Caco-2 (cell line): ENCODE data around the gene WDR1. TPM values are rescaled to one million over a fixed set of nuclear protein-coding genes. Genes with fewer than 3 reads are reported as not detected.
A peak's percentile ranks its signal among the peaks of the same experiment; 100 is the strongest.

ENCODE experiments used
- BruUV-seq: library from RNA; stranded (reverse); fragments of 400-500 nt; replicated peaks from 2 replicates; lab custom pipeline; 2021; lab: Mats Ljungman, UMichigan
- CTCF ChIA-PET: fragments of 300-600 bp; sonication (Branson Sonifier 250); formaldehyde crosslinking; loops from one replicate; lab custom pipeline; 2022; ENCODE audit warnings: antibody characterized with exemption; lab: Charles Lee
- POLR2A ChIA-PET: fragments of 300-600 bp; sonication (Branson Sonifier 250); formaldehyde crosslinking; loops from one replicate; lab custom pipeline; 2022; ENCODE audit warnings: antibody characterized with exemption; lab: Charles Lee
- DNase-seq, 2 experiments: peaks; one replicate each; pipeline versions ENCODE4 v3.0.0 to v3.0.0-alpha.2; 2020 to 2022
- H3K27me3 ChIP-seq: replicated peaks from 2 replicates; pipeline ENCODE4 v1.6.0; 2011; ENCODE audit warnings: low read length; ENCODE audit not compliant: control insufficient read depth, insufficient read depth
- H3K36me3 ChIP-seq: 2 replicates; pipeline ENCODE4 v1.5.1; 2011; ENCODE audit warnings: low read length; ENCODE audit not compliant: control insufficient read depth, insufficient read depth
- H3K4me1 ChIP-seq: fragments of 250-450 bp; sonication (Bioruptor Pico); 2 replicates; pipeline ENCODE4 v1.5.1; 2020; ENCODE audit warnings: mild to moderate bottlenecking
- H3K4me3 ChIP-seq: 2 replicates; pipeline ENCODE4 v1.5.1; 2011; ENCODE audit warnings: low read depth, mild to moderate bottlenecking, control low read depth, low read length
- H3K9me3 ChIP-seq: fragments of 250-450 bp; sonication (Bioruptor Pico); 2 replicates; pipeline ENCODE4 v1.5.1; 2020; ENCODE audit warnings: mild to moderate bottlenecking, moderate library complexity
- H3K27ac Mint-ChIP-seq: one replicate; pipeline ENCODE4 v1.8.0; 2022; ENCODE audit warnings: mixed read lengths; ENCODE audit not compliant: unreplicated experiment
- H3K27me3 Mint-ChIP-seq: one replicate; pipeline ENCODE4 v1.8.0; 2022; ENCODE audit warnings: mixed read lengths; ENCODE audit not compliant: insufficient read depth, unreplicated experiment
- H3K36me3 Mint-ChIP-seq: one replicate; pipeline ENCODE4 v1.8.0; 2022; ENCODE audit warnings: mild to moderate bottlenecking, mixed read lengths; ENCODE audit not compliant: insufficient read depth, unreplicated experiment
- H3K4me1 Mint-ChIP-seq: one replicate; pipeline ENCODE4 v1.8.0; 2022; ENCODE audit warnings: low read depth, mixed read lengths; ENCODE audit not compliant: unreplicated experiment
- H3K4me3 Mint-ChIP-seq: one replicate; pipeline ENCODE4 v1.8.0; 2022; ENCODE audit warnings: mild to moderate bottlenecking, moderate library complexity, mixed read lengths; ENCODE audit not compliant: unreplicated experiment
- H3K9me3 Mint-ChIP-seq: one replicate; pipeline ENCODE4 v1.8.0; 2022; ENCODE audit warnings: mixed read lengths; ENCODE audit not compliant: unreplicated experiment
- CTCF ChIP-seq, 2 experiments: fragments of 200-600 bp in 1 of 2; IDR thresholded peaks; 1 replicate in 1 of 2; 2 replicates in 1 of 2; pipeline versions ENCODE4 v1.5.1 to v1.8.0; 2011 to 2022; ENCODE audit warnings: antibody characterized with exemption in 1 of 2, control low read depth in 1 of 2, inconsistent platforms in 1 of 2, low read depth in 1 of 2, low read length in 1 of 2, mild to moderate bottlenecking in 1 of 2, moderate library complexity in 1 of 2; ENCODE audit not compliant: insufficient read depth in 1 of 2, severe bottlenecking in 1 of 2, unreplicated experiment in 1 of 2
- intact Hi-C: fragments of 100-400 bp; cut with micrococcal nuclease; formaldehyde crosslinking; loops from one replicate; pipeline ENCODE4 v1.10.0; 2022; ENCODE audit not compliant: unreplicated experiment
- total RNA-seq: library from RNA; stranded (reverse); gene quantifications from 2 replicates; pipeline ENCODE4 v1.2.3, GENCODE V29; 2022

Gene WDR1
- total RNA-seq, 1 experiment from 2014 or later = 250 TPM

GRCh38 chr4:10104211-10104990, 12.2 kb downstream of the WDR1 start:
- Mint-ChIP-seq H3K4me3 (no peak overlapping the region), H3K9me3 (no peaks in the 10 kb centered on the region), H3K27ac (peak overlapping the region; percentile 81), H3K4me1 (peaks cover 18% of the 10 kb centered on the region), H3K27me3 (no peaks in the 10 kb centered on the region), H3K36me3 (peaks cover 89% of the 10 kb centered on the region)
- H3K27me3 ChIP-seq = no peaks in the 10 kb centered on the region
- DNase-seq = no peak
- no peak overlapping the region for H3K4me3 ChIP-seq
- POLR2A ChIA-PET = no interaction called here
- H3K36me3 ChIP-seq = peaks cover 3% of the 10 kb centered on the region
- CTCF ChIA-PET = no interaction called here
- BruUV-seq = no TSS peak
- no peak for TF ChIP-seq CTCF (IDR thresholded peaks at IDR 0.05; ENCODE audit: insufficient read depth in 1 of 2, low read depth in 1 of 2, low read length in 1 of 2, severe bottlenecking in 1 of 2, unreplicated experiment in 1 of 2)
- intact Hi-C loops = no loop called here
- H3K9me3 ChIP-seq = no peaks in the 10 kb centered on the region
- H3K4me1 ChIP-seq = no peaks in the 10 kb centered on the region

- CTCF ChIA-PET = no interaction called here
- no peak overlapping the region for H3K4me3 ChIP-seq
- POLR2A ChIA-PET = interaction anchor here (1.0 kb wide), 1 partner anchor 14 kb away, joined by 3 read pairs; the partner anchor contains the start of gene WDR1
- TSS peak; percentile 4 for BruUV-seq
- no peak for DNase-seq
- Mint-ChIP-seq H3K4me1 (peaks cover 18% of the 10 kb centered on the region), H3K36me3 (peaks cover 87% of the 10 kb centered on the region), H3K27ac (no peak overlapping the region), H3K9me3 (no peaks in the 10 kb centered on the region), H3K27me3 (no peaks in the 10 kb centered on the region), H3K4me3 (no peak overlapping the region)
- H3K27me3 ChIP-seq = no peaks in the 10 kb centered on the region
- H3K36me3 ChIP-seq = no peaks in the 10 kb centered on the region; the same call in none of the 2 replicates
- H3K4me1 ChIP-seq = no peaks in the 10 kb centered on the region
- TF ChIP-seq CTCF (IDR thresholded peaks at IDR 0.05; ENCODE audit: insufficient read depth in 1 of 2, low read depth in 1 of 2, low read length in 1 of 2, severe bottlenecking in 1 of 2, unreplicated experiment in 1 of 2) = no peak
- intact Hi-C loops = no loop called here
- no peaks in the 10 kb centered on the region for H3K9me3 ChIP-seq
Measured at GRCh38 chr4:10102474-10103332, 13.9 kb downstream of the WDR1 start.

- Histone ChIP-seq H3K9me3 (no peaks in the 10 kb centered on the region), H3K27me3 (no peaks in the 10 kb centered on the region), H3K4me3 (no peak overlapping the region), H3K4me1 (no peaks in the 10 kb centered on the region), H3K36me3 (no peaks in the 10 kb centered on the region; the same call in none of the 2 replicates)
- no TSS peak for BruUV-seq
- no peaks in the 10 kb centered on the region for H3K9me3 Mint-ChIP-seq
- ChIA-PET CTCF (no interaction called here), POLR2A (no interaction called here)
- TF ChIP-seq CTCF (IDR thresholded peaks at IDR 0.05; ENCODE audit: insufficient read depth in 1 of 2, low read depth in 1 of 2, low read length in 1 of 2, severe bottlenecking in 1 of 2, unreplicated experiment in 1 of 2) = no peak
- H3K36me3 Mint-ChIP-seq = peaks cover 87% of the 10 kb centered on the region
- no peak for DNase-seq
- no peak overlapping the region for H3K4me3 Mint-ChIP-seq
- H3K27me3 Mint-ChIP-seq = no peaks in the 10 kb centered on the region
- no peak overlapping the region for H3K27ac Mint-ChIP-seq
- peaks cover 13% of the 10 kb centered on the region for H3K4me1 Mint-ChIP-seq
- intact Hi-C loops = no loop called here
Measured at GRCh38 chr4:10101671-10102473, 14.7 kb downstream of the WDR1 start.
